HS-5 (cell line): Measurements from ENCODE around the gene NOC2L.

ENCODE experiments used
- DNase-seq: peaks from one replicate; pipeline ENCODE4 v3.0.0-alpha.2; 2012; ENCODE audit warnings: low read depth

Gene NOC2L

DNA sequence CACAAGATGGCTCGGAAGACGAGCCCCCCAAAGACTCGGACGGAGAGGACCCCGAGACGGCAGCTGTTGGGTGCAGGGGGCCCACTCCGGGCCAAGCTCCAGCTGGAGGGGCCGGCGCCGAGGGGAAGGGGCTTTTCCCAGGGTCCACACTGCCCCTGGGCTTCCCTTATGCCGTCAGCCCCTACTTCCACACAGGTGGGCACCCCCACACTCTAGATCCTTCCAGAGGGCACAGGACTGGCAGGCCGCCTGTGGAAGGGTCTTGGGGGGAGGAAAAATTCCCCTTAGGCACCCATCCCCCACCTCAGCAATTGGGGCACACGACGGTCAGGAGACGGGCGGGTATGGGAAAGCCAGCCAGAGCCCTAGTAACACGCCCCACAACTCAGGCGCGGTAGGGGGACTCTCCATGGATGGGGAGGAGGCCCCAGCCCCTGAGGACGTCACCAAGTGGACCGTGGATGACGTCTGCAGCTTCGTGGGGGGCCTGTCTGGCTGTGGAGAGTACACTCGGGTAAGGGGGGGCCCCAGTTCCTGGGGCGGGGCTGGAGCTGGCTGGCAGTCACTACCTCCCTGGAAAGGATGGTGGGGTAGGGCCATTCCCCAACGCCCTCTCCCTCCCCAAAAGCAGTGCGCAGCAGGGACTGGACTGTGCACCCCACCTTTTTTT lies 16.1 kb downstream of the NOC2L start:
- DNase-seq, result no peak

DNA sequence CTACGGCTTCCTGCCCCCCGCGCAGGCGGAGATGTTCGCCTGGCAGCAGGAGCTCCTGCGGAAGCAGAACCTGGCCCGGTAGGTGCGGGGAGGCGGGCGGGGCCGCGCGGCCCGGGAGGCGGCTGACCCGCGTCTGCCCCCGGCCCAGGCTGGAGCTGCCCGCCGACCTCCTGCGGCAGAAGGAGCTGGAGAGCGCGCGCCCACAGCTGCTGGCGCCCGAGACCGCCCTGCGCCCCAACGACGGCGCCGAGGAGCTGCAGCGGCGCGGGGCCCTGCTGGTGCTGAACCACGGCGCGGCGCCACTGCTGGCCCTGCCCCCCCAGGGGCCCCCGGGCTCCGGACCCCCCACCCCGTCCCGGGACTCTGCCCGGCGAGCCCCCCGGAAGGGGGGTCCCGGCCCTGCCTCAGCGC lies 16.6 kb downstream of the NOC2L start:
- no peak for DNase-seq

GRCh38 chr1:941588-942383 lies 17.3 kb downstream of the NOC2L start:
- no peak for DNase-seq

DNA sequence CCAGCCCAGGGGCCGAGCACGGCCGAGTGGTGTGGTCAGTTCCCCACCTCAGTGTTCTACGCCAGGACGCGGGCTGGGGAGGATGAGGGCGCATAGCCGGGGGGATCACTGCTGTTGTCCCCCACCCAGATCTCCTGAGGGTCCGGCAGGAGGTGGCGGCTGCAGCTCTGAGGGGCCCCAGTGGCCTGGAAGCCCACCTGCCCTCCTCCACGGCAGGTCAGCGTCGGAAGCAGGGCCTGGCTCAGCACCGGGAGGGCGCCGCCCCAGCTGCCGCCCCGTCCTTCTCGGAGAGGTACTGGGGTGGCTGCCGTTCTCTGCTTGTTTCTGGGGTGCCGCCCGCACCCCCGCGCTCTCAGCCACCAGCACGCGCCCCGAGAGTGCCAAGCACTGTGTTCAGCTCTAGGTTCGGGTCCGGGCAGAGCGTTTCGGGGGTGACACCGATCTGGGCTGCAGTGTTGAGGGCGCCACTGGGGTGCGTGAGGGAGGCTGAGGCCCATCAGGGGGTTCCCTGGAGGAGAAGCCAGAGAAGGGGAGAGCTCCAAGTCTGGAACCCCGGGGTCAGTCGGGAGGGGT lies 18.0 kb downstream of the NOC2L start:
- no peak for DNase-seq

GRCh38 chr1:940107-941014 lies 18.7 kb downstream of the NOC2L start:
- DNase-seq, result no peak

DNA sequence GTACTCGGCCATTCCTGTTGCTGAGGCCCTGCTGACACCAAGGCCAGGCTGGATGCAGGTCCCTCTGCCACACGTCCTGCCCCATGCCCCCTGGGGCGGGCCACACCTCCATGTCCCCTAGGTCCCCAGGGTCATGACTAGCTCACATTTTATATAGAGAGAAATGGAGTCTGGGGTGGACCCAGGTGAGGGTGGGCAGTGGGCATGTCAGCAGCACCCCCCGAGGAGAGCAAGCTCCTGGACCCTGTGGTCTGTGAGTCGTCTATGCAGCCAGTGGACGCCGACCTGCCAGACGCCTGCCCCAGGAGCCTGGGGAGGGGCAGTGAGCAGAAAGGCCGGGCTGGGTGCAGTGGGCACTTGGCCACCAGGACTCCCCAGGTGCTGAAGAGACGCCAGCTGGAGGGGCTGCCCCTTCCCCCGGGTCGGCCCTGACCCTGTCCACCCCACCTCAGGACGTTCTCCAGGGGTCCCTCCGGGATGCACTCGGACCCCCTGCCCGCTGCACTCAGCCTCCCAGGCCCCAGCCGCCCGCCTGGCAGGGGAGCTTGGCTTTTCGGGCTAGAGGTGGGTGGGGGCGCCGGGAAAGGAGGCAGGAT lies 19.4 kb downstream of the NOC2L start:
- DNase-seq, result no peak

GRCh38 chr1:938711-939489 lies 20.2 kb downstream of the NOC2L start:
- no peak for DNase-seq

DNA sequence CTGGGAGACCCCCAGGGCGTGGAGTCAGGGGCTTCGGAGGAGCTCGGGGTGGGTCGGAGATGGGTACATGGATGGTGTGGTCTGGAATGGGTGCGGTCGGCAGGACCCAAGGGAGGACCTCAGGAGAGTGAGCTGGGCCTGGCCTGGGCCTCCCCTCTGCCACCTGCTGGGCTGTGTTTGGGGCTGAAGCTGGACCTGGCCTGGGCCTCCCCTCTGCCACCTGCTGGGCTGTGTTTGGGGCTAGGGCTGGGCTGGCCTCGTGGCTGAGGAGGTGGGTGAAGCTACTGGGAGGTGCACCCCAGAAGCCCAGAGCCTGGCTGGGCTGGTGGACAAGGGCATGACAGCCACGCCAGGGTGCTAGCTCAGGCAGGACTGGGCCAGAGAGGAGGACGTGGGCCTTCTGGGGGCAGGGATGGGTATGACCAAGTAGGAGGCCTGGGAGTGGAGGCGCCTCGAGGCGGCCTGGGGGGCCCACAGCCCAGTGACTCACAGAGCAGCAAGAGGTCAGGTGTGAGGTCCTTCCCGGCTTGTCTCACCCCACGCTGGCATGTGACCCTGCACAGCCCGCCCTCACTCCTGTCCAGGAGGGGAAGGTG lies 20.9 kb downstream of the NOC2L start:
- no peak for DNase-seq

DNA sequence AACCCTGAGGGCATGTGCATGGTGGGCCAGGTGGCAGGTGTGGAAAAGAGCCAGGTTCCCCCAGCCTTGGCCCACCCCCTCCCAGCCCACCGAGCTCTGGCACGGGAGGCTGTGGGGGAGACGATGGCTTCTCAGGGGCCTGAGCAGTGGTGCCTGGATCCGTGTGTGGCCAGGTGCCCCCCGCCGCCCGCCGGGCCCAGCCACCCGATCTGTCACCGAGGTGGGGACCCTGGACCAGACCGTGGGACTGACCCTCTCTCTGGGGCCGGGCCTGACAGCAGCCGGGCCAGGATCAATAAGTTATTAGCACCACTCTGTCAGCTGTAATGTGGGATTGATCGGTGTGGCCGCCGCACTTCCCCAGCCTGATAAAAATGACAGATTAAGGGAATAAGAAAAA lies 21.5 kb downstream of the NOC2L start:
- DNase-seq, result no peak

- DNase-seq, result no peak
These were observed 22.4 kb downstream of the NOC2L start for GRCh38 chr1:936348-937264.

GRCh38 chr1:935751-936231 lies 23.3 kb downstream of the NOC2L start:
- no peak for DNase-seq

- DNase-seq, result no peak
These were observed 23.9 kb downstream of the NOC2L start for GRCh38 chr1:934991-935750.

- DNase-seq, result no peak
These were observed 25.5 kb downstream of the NOC2L start for GRCh38 chr1:933603-933940.

GRCh38 chr1:932776-933602 lies 26.1 kb downstream of the NOC2L start:
- no peak for DNase-seq

- DNase-seq, result no peak
These were observed 26.9 kb downstream of the NOC2L start for GRCh38 chr1:932173-932510.

DNA sequence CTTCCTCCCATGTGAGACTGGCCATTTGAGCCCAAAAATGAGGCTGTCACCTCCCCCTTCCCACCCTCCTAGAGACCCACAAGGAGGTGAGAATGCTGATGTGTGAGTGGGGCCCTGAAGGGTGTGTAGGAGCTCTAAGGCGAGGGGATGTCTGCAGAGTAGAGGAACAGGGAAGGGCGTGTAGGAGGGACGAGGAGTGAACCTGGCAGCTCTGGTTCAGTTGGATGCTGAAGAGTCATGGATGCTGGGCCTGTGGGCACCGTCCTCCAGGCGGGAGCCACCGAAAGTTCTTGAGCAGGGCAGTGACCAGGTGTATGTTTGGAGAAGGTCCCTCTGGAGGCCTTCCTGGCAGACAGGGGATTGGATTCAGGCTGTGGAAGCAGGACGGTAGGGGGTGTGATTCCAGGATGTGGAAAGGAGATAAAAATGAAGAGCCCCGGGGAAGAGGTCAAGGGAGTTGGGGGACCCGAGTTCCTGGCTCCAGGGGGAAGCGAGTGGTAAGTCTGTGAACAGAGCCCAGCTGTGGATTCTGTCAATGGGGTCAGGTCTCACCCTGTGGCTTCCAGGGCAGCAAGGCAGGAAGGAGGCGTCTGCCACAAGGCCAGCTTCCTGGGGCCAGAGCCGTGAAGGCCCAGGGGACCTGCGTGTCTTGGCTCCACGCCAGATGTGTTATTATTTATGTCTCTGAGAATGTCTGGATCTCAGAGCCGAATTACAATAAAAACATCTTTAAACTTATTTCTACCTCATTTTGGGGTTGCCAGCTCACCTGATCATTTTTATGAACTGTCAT lies 27.5 kb downstream of the NOC2L start:
- DNase-seq, result no peak

DNA sequence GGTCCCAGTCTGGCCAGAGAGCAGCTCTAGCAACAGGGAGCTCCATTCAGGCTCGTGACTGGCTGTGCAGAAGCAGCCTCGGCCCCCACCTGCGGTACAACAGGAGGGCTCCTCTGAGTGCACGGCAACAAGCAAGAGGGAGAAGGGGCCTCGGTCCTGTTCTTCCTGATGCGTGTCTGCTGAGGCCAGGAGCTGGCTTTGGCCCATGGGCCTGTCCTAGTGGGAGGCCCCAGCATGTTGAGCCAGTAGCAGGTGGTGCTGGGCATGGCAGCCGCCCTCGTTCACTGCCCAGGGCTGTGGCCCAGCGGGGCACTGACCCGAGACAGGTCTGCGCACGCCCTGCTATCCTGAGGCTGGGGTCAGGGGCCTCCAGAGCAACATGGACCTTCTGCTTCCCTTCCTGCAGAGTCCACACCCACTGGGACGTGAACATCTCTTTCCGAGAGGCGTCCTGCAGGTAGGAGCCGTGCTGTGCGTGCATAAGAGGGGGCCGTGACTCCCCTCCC lies 28.4 kb downstream of the NOC2L start:
- no peak for DNase-seq
